GM18517 (cell line): ENCODE measurements around the gene TANGO2.

ENCODE experiments used
- ATAC-seq: cut with Tn5 transposase; IDR thresholded peaks from one replicate; pipeline ENCODE4 v1.9.1; 2021; ENCODE audit warnings: mild to moderate bottlenecking, moderate library complexity; ENCODE audit not compliant: unreplicated experiment

TANGO2 gene

DNA sequence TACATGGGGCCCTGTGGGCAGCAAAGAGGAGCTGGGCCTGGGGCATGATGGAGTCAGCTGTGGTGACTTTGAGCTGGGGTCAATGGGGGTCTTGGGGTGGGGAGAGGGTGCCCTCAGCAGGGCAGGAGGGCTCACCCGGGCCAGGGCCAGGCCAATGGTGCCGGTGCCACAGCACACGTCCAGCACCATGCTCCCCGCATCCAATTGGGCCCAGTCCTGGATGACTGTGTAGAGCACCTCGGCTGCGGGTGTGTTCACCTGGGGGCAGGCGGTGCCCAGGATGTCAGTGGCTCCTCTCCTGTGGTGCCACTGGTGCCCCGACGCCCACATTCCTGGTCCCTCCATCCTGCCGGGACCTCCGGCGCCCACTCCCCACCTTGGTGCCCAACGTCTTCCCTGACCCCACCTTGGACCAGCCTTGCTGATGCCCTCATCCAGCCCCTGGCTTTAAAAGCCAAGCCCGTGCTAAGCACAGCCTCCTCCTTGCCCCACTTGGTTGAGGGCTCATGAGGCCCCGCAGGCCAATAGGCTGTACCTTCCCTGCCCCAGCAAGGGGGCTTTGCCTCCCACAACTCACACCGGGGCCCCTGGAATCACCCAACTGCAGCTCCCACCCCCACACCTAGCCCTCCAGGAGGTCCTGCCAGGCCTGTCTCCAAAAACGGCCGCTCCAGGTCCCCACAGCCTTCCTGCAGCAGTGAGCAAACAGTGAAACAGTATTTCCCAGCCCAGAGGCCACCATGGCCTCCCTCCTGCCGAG, 92.8 kb downstream of the TANGO2 start:
- no peak for ATAC-seq

- ATAC-seq = no peak
Measured at GRCh38 chr22:20114506-20115475, 93.9 kb downstream of the TANGO2 start.

DNA sequence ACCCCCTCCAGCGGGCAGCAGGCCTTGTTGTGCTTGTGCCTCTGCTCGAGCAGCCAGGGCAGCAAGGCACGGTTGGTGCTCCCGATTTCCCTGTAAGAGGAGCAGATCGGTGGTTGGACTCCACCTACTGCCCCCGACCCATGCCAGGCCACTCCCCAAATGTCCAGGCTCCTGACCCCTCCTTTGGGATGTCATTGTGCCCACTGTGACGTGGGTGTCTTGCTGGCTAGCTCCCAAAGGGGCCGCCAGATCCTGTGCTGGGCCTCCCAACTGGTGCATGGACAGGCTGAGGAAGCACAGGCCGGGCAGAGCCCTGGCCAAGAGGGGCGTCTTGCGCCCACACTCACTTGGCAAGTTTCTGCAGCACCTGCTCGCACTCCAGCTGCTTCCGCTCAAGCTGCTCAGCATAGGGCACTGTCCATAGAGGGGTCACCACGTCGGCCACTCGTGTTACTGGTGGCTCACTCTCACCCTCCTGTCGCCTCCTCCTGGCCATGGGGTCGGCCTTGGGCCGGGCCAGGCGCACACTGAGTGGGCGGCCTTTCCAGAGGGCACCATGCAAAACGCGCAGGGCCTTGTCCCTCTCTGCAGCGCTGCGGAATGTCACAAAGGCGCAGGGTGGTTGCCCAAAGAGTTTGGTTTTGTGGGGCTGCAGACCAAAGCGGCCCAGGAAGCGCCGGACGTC, 94.9 kb downstream of the TANGO2 start, which contains the start of gene RANBP1:
Gene RANBP1, plus strand, starts transcription at position 414 of the 685 bp plus-strand sequence. Its CDS starts 81 bp downstream, at position 495.
- no peak for ATAC-seq

DNA sequence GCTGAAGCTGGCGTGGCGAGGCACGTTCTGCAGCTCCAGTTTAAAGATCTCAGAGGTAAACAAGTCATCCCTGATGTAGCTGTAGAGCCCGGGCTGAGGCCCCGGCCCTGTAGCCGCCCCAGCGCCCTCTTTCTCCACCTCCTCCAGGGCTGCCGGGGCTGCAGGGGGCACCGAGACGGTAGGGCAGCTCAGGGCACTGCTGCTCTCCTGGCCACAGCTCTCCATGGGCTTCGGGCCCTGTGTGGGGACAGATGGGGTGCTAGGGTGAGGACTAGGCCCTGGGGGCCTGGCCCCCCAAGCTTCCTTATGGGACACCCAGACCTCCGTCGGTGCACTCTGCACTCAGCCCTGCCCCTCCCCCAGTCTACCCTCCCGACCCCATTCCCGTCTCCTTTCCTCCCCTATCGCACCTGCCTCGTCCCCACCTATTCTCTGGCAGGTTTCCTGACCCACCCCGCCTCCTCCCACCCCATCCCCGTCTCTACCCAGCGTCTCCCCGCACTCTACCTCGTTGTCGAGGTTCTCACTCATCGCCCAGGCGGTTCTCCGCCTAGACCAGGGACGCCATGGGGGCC, 95.6 kb downstream of the TANGO2 start:
- no peak for ATAC-seq
